RKO (cell line): ENCODE measurements around the gene ACSF2.

ENCODE experiments used
- DNase-seq: peaks from one replicate; pipeline ENCODE4 v3.0.0-alpha.2; 2016; ENCODE audit warnings: low spot score

Gene ACSF2

DNA sequence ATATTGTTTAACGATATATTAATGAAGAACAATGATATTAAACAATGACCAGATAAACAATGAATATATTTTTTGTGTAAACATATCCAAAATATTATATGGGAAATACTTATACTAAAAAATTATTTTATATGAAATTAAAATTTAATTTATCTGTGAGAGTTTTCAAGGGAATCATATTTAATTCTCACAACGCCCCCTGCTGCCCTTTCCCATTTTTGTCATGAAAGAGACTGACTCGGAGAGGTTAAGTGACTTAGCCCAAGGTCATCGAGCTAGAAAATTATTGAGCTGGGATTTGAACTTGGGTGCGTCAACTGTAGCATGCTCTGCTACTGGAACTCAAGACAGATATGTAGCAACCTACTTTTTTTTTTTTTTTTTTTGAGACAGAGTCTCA lies 75.0 kb downstream of the ACSF2 start:
- peak; percentile 46 for DNase-seq

DNA sequence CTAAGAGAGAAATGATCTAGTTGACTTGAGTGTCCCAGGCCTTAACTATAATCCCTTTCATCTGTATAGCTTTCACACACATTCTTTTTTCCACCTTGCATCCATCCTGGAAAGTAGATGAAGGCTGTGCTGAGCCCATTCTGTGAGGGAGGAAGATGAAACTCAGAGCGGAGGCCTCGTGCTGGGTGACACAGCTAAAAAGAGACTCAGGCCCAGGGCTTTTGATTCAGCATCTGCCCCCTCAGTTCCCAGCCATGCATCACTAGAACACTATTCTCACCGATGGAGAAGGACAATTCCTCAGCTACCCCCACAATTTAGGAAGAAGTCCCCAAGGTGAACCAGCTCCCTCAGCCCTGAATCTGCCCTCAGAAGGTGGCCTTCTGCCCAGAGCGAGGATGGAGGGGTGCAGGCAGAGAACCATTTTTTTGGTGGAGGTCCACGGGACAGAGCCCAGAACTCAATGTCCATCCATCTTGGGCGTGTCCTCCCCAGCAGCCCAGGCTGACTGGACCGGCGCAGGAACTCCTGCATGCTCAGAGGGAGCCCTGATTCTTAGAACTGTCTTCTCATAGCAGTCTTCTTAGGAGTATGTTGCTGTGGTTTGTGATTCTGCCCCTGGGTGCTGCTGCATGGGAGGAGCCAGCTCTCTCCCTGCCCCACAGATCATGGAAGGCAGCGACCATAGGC lies 76.4 kb downstream of the ACSF2 start:
- no peak for DNase-seq

DNA sequence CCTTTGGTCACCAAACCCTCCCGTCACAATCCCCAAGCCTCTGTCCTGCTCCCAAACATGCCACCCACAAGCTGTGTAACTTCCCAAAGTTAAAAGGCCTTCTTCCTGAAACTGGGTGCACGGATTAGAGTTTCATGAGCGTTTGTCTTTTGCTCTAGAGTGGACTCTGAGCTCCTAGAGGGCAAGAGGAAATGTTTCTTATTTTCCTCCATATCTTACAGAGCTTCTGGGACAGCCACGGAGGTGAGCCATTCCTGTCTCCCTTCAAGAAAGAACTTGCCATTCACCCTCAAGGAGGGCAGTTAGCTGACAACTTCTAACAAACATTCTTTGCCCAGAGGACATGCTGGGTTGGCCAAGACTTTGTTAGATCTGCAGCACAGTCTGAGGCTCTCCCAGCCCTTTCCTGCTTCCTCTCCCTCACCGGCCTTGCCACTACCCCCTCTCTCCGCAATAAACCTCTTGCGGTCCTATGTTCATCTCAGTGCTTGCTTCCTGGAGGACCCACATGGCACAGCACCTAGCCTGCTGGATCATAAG lies 79.6 kb downstream of the ACSF2 start:
- no peak for DNase-seq

DNA sequence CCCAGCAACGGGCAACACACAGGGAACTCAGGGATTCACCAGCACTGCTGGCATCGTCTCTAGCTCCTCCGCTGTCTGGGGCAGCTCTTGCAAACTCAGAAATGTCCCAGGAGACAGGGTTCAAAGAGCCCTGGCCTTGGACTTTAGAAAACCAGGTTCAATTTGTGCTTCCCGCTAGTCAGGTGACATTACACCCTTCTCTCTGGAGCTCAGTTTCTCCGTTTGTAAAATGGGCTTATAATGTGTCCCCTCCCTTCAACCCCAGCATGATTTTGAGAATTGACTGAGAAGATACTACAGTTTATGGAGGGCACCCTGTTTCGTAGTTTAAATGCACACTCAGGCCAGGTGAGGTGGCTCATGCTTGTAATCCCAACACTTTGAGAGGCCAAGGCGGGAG lies 80.3 kb downstream of the ACSF2 start:
- DNase-seq = no peak

DNA sequence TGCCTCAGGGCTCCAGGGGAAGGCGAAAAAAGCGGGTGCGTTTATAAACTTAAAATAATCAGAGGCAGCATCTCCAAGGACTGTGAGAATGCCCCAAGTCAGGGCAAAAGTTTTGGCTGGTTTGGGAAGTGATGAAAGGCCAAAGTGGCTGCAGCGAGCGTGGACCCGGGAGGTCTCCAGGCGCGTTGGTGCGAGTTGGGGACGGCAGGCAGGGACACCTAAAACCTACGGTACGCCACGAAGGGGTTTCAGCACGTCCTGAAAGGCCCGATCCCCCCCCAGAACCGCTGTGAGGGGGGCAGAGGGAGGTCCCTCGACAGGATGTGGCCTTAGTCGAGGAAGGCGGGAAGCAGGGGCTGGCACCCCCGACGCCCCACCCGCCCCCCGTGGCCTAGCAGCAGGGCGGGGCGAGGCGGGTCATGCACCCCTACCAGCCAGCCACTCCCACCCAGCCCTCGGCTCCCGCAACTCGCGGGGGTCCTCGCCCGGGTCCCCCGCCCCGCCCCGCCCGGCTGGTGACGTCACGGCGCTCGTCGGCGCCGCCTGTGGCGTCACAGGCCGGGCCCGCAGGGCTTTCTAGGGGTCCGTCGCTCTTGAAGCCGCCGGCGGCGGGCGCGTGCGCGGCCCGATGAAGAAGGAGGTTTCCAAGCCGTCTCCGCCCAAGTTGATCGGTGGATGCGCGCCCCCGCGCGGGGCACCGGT lies 82.0 kb downstream of the ACSF2 start, which contains the start of gene MYCBPAP:
Gene MYCBPAP (plus strand): TSS at position 569 of the 702 bp plus-strand sequence. CDS start 236 bp downstream, outside the sequence.
- DNase-seq = no peak

DNA sequence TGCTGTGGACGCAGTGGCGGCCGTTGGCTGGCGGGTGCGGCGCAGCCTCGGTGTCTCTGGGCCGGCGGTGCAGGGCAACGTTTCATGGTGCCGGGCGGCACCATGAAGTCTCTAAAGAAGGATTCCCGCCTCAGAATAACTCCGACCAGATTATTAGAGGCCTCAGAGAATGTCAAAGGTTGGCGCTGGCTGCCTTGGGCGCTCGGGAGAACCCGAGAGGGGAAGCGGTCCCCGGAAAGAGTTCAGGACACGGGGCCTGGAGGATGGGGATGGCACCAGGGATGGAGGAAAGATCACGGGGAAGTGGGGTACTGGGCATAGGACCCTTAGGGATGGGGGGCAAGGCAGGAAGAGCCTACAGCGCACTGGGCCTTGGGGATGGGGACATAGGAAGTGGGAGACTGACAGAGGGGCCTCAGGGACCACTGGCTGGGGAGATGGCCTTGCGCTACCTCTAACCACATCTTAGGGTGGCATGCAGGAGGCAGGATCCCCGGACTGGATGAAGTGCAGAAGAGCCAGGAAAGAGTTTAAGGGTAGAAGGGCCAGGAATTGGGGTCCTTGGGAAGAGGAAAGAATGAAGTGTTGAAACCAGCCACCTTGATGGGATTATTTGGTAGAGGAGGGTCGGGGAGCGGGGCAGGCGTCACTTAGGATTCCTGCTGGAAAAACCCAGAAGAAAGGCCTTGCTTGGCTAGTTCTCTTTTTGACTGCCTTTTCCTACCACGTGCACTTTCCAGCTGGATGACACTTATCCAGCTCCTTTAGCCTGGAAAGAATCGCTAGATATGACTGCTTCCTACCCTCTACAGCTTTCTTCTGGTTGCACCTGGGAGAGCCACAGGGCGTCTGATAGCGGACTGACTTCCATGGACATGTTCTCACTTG lies 82.8 kb downstream of the ACSF2 start:
- no peak for DNase-seq

DNA sequence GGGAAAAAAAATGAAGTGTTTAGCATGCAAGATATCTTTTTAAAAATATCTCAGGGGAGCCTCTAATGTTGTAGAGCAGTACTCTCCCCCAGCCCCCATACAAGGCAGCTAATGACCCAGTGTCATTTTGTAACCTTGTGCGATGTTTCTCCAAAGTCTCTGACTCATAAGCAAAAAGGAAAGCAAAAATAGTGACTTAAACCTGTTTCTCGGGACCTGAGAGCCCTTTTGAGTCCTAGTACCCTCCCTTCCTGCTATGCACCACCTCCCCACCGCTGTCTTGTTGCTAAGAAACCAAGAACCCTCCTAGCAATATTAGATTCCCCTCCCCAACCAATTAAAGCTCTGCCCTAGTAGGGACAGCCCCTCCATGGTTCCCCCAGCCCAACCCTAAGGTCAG lies 85.0 kb downstream of the ACSF2 start:
- DNase-seq = no peak

DNA sequence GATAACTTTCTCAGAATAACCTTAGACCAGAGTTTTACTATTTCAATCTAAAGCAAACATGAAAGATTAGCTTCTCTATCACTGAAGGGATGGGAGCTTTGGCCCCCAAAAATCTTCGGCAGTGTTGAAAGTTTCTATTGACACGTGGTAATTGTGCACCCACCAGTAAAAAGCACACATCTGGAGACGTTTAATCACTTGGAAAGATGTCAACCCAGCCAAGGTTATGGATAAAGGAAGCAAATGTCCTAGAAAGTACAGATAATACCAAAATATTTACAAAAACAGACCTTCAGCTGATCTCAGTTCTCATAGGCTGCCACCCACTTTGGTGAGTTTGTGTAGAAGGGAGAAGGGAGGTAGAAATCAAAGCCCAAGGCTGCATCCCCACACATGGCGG lies 87.5 kb downstream of the ACSF2 start:
- DNase-seq = no peak

DNA sequence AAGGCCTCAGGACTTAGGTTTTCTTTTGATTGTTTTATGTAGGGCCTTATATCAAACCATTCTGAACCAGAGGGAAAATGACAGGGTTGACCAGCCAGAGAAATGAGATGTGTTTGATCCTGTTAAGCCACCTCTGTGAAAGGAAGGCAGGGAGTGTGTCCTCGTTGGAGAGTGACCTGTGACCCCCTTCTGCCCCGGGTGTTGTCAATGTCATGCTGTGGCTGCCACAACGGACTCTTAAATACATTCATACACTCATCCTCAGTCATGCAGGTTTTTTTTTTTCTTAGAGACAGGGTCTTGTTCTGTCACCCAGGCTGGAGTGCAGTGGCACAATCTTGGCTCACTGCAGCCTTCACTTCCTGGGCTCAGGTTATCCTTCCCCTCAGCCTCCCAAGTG lies 88.4 kb downstream of the ACSF2 start:
- no peak for DNase-seq

DNA sequence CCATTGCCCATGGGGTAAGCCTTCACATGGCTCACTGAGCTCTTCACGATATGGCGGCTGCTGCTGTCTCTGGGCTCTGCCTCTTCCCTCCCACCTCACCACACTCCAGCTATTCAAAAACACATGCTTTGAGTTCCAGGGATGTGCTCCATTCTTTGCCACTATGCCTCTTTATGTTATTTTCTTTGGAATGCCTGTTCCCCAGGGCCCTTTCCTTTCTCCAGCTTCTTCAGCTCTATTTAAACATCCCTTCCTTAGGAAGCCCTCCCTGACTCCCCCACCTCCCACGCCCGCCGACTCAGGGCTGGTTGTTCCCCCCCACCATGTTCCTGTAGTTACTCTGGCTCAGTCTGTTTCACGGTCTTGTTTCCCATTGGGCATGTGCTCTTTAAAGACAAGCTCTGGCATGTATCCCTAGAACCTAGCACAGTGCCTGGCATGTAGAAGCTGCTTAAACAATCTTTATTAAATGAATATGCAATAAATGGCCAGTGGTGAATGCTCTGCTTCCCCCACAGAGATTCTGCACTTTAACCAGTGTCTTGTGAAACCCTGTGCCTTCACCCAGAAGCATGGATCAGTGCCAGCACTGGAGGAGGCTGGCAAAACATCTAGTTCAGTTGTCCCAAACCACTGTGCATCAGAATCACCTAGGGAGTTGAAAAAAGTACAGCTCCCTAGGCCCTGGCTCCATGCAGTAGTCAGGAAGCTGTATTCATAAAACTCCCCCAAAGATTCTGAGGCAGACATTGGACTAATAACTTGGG lies 89.1 kb downstream of the ACSF2 start:
- no peak for DNase-seq

DNA sequence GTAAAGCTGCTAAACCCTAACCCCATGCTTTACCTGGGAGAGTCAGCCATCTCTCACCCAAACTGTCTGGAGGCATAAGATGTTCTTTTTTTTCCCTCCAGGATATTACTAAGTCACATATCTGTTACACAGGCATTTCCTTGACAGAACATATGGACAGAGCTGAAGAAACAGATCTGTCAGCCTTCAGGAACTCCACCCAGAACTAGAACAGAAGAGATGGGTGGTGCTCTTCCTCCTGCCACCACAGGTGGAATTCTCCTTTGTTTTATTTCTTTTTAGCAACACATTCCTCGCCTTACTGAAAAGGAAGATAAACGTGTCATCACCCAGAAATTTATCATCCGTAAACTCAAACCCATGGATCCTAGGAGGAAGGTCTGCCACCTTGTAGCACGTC lies 91.0 kb downstream of the ACSF2 start:
- no peak for DNase-seq

DNA sequence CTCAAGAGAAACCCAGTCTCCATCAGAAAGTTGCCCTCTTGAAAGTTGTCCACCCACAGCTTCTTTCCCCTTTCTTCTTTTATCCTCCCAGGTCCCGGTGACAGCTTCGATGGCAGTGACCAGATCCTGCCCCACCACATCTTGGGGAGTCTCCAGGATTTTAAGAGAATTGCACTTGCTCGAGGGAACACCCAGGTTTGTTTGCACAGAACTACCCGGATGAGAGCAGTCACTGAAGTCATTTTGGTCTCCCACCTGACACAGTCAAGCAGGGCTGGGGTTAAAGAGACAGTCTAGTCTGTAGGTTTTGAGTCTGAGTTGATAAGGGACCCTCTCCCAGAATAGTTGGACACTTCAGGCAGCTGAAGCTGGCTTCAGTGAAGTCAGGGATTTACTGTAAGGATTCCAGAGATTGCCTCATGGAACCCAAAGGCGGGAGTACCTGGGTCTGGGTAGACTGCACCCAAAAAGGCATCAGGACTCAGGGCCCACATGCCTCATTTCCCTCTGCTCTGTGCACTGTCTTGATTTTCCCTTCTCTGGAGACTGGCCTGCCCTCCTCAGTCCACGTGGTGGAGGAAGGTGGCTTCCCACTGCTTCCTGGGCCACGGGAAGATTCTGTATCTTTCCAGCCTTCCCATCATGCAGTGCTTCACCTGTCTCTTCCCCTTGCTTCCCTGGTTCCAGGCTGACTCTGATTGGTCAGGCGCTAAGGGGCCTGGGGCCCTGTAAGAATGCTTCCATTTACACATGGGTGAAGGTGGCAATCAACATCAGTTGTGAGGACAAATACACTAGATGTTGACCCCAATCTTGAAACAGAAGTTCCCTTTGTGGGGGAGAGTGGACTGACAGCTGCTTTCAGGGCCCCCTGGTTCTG lies 91.7 kb downstream of the ACSF2 start:
- no peak for DNase-seq

DNA sequence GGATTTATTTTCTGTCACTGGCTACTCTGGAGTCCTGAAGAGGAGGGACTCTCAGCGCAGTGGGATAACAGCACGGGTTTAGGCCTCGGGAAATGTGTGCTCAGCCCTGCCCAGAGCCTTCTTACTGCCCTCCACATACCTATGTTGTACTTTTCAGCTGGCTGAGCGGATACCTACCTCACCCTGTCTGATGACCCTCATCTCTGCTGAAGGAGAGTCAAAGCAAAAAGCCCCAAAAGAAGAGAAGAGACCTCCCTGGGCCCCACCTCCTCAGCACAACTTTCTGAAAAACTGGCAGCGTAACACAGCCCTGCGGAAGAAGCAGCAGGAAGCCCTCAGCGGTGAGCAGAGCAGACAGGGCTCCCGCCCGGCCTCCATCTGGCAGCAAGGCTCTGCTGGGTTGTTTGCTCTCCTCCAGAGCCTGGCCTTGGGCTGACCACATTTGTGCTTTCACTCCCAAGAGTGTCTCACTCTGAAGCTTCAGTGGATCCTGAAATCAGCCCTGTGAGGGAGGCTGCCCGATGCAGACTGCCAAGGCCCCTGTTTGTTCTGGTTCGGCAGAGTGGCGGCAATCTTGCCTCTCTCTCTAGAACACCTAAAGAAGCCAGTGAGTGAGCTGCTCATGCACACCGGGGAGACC lies 92.5 kb downstream of the ACSF2 start:
- no peak for DNase-seq

DNA sequence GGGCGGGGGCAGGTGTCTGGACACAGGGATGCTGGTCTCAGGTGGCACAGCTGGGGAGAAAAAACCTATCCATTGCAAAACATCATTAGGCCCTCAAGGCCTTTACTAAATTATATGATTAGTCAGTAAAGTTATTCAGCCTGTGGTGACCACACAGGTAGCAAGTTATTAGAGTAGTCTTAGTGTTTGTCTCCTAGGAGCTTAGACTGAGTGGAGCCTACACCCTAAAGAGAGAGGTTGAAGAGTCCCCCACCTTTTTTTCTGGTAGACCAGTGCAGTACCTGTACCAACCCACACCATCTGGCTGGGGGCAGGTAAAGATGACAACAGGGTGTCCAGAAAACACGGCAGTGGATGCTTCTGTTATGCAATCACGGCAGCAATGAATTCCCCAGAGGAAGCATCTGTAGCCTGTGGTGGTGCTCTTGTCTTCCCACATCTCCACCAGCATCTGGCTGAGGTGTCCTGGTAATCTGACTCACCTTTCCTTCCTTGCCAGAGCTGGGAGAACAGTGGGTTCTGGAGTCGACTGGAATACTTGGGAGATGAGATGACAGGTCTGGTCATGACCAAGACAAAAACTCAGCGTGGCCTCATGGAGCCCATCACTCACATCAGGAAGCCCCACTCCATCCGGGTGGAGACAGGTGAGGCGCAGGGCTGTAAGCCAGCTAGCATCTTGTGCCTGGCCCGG lies 93.3 kb downstream of the ACSF2 start:
- DNase-seq = no peak

DNA sequence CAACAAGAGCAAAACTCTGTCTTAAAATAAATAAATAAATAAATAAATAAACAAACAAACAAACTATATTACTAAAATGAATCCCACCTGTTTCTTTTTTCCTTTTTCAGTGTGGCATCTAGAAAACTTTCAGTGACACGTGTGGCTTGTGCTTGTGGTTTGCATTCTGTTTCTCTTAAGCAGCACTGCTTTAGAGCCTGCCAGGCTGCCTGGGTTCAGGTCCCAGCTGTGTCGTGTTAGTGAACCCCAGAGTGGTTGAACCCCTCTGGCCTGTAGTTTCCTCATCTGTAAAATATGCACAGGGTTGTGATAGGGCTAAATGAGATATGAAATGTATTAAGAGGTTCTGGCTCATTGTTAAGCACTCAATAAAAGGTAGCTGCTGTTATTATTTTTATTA lies 94.5 kb downstream of the ACSF2 start:
- no peak for DNase-seq

DNA sequence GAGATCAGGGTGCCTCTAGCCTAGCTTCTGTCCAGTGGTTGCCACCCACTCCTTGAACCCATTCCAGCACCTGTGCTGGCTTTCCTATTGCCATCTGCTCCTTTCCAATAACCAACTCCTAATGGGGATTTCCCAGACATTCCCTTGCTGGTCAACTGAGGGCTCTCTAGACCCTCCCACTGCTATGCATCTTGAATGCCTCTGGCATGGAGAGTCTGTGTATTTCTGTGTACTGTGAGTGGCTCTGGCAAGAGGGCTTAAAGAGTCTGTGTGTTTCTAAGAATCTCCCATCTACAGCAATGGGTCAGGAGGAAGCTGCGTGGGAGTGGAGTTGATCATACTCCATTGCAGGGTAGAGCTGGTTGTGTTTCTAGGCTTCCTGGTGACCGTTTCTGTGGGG lies 95.5 kb downstream of the ACSF2 start:
- no peak for DNase-seq

DNA sequence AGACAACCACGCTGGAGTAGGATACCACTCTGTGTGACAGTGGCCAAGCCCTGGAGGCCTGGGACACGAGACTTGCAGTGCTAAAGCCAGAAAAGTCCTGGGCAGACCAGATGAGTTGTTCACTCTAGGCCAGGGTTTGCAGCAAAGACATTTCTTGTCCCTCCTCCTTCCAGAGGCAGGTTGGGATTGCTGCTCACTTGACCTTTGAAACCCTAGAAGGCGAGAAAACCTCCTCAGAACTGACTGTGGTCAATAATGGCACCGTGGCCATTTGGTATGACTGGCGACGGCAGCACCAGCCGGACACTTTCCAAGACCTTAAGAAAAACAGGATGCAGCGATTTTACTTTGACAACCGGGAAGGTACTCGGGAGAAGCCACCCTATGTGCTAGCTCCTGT lies 96.7 kb downstream of the ACSF2 start:
- no peak for DNase-seq

DNA sequence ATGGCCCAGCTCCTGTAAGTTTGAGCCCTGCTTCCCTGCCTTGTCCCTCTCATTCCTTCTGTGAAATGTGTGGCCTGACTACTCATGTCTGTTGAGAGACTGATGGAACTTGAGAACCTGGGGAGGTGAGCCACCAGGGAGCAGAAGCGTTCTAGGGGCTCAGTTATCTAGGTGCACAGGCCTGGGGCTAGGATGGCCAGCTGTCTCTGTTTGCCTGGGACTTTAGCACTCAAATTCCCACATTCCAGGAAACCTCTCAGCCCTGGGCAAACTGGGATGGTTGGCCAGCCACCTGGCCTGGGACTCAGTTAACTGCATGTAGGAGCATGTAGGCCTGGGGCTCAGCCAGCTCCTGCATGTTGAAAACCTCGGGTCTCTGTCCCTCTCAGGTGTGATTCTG lies 97.2 kb downstream of the ACSF2 start:
- DNase-seq = no peak
